ENCODE data around the gene FOXD4L1.
"Not testable (repeated sequence)": the region's sequence is repeated elsewhere in the genome, so short reads cannot be mapped to it uniquely, and the experiment has no call there.

FOXD4L1 gene

GRCh38 chr2:113498365-113498764, at the start of gene FOXD4L1:
Gene FOXD4L1 (plus strand): TSS chr2:113498665. CDS start chr2:113499257, 592 bp downstream.
- not testable (repeated sequence) for DNase-seq

- DNase-seq, result peak; percentile 3
Measured at GRCh38 chr2:113465770-113466169, 32.7 kb upstream of the FOXD4L1 start.

GRCh38 chr2:113476688-113477368, 21.6 kb upstream of the FOXD4L1 start:
- DNase-seq, result peak; percentile 0

GRCh38 chr2:113496527-113496926, 1.9 kb upstream of the FOXD4L1 start:
- DNase-seq, result not testable (repeated sequence)

- DNase-seq, result not testable (repeated sequence)
Measured at GRCh38 chr2:113499019-113499885, 787 bp downstream of the FOXD4L1 start.

GRCh38 chr2:113499886-113500722, 1.6 kb downstream of the FOXD4L1 start:
- not testable (repeated sequence) for DNase-seq

GRCh38 chr2:113500723-113501038, 2.2 kb downstream of the FOXD4L1 start:
- not testable (repeated sequence) for DNase-seq

GRCh38 chr2:113502216-113503093, 4.0 kb downstream of the FOXD4L1 start:
- peak; percentile 33 for DNase-seq

- peak; percentile 47 for DNase-seq
Measured at GRCh38 chr2:113503094-113504042, 4.9 kb downstream of the FOXD4L1 start.

- DNase-seq, result peak; percentile 31
Measured at GRCh38 chr2:113504081-113504480, 5.6 kb downstream of the FOXD4L1 start.

GRCh38 chr2:113507394-113508140, 9.1 kb downstream of the FOXD4L1 start:
- not testable (repeated sequence) for DNase-seq

GRCh38 chr2:113508187-113508586, 9.7 kb downstream of the FOXD4L1 start:
- not testable (repeated sequence) for DNase-seq

GRCh38 chr2:113510913-113511312, 12.4 kb downstream of the FOXD4L1 start:
- DNase-seq, result not testable (repeated sequence)

- not testable (repeated sequence) for DNase-seq
Measured at GRCh38 chr2:113511859-113512258, 13.4 kb downstream of the FOXD4L1 start.

- DNase-seq, result not testable (repeated sequence)
Measured at GRCh38 chr2:113515457-113515856, 17.0 kb downstream of the FOXD4L1 start.

GRCh38 chr2:113515995-113516394, 17.5 kb downstream of the FOXD4L1 start:
- DNase-seq, result not testable (repeated sequence)

GRCh38 chr2:113517025-113517424, 18.6 kb downstream of the FOXD4L1 start:
- DNase-seq, result not testable (repeated sequence)

- not testable (repeated sequence) for DNase-seq
Measured at GRCh38 chr2:113520837-113521236, 22.4 kb downstream of the FOXD4L1 start.

- DNase-seq, result not testable (repeated sequence)
Measured at GRCh38 chr2:113521492-113521891, 23.0 kb downstream of the FOXD4L1 start.

GRCh38 chr2:113524986-113525385, 26.5 kb downstream of the FOXD4L1 start:
- DNase-seq, result not testable (repeated sequence)
